ENCODE results near the gene AMY1B. TPM values are rescaled to one million over a fixed set of nuclear protein-coding genes. Genes with fewer than 3 reads are reported as not detected.
"Not testable (repeated sequence)": the region's sequence is repeated elsewhere in the genome, so short reads cannot be mapped to it uniquely, and the experiment has no call there.

The AMY1B gene
- total RNA-seq, 2 experiments from 2014 or later = not detected

- H3K4me3 Mint-ChIP-seq; DNase-seq; POLR2A ChIA-PET; ATAC-seq; H3K27ac Mint-ChIP-seq; H3K4me1 Mint-ChIP-seq (ENCODE audit: low read depth); H3K9me3 Mint-ChIP-seq (ENCODE audit: insufficient read depth); H3K27me3 Mint-ChIP-seq (ENCODE audit: low read depth); H3K36me3 Mint-ChIP-seq (ENCODE audit: low read depth); CTCF ChIA-PET: not testable (repeated sequence)
Measured at GRCh38 chr1:103655460-103655859, 40.5 kb downstream of the AMY1B start, which contains the start of gene AMY1A. Gene AMY1A (plus strand): TSS chr1:103655760. CDS start chr1:103656331, 571 bp downstream.

- H3K4me1 Mint-ChIP-seq (ENCODE audit: low read depth); H3K4me3 Mint-ChIP-seq; H3K27ac Mint-ChIP-seq; ATAC-seq; H3K27me3 Mint-ChIP-seq (ENCODE audit: low read depth); CTCF ChIA-PET; POLR2A ChIA-PET; H3K36me3 Mint-ChIP-seq (ENCODE audit: low read depth); DNase-seq; H3K9me3 Mint-ChIP-seq (ENCODE audit: insufficient read depth): not testable (repeated sequence)
Measured at GRCh38 chr1:103654133-103654532, 41.9 kb downstream of the AMY1B start.

- H3K27me3 Mint-ChIP-seq (ENCODE audit: low read depth); H3K4me1 Mint-ChIP-seq (ENCODE audit: low read depth); H3K27ac Mint-ChIP-seq; POLR2A ChIA-PET; H3K36me3 Mint-ChIP-seq (ENCODE audit: low read depth); H3K9me3 Mint-ChIP-seq (ENCODE audit: insufficient read depth); ATAC-seq; CTCF ChIA-PET; DNase-seq; H3K4me3 Mint-ChIP-seq: not testable (repeated sequence)
Measured at GRCh38 chr1:103650889-103651288, 45.1 kb downstream of the AMY1B start.

- DNase-seq; H3K36me3 Mint-ChIP-seq (ENCODE audit: low read depth); CTCF ChIA-PET; H3K27me3 Mint-ChIP-seq (ENCODE audit: low read depth); H3K4me1 Mint-ChIP-seq (ENCODE audit: low read depth); H3K9me3 Mint-ChIP-seq (ENCODE audit: insufficient read depth); POLR2A ChIA-PET; H3K4me3 Mint-ChIP-seq; ATAC-seq; H3K27ac Mint-ChIP-seq: not testable (repeated sequence)
Measured at GRCh38 chr1:103650305-103650704, 45.7 kb downstream of the AMY1B start.

- H3K36me3 Mint-ChIP-seq (ENCODE audit: low read depth); CTCF ChIA-PET; H3K4me1 Mint-ChIP-seq (ENCODE audit: low read depth); H3K27ac Mint-ChIP-seq; H3K9me3 Mint-ChIP-seq (ENCODE audit: insufficient read depth); POLR2A ChIA-PET; H3K4me3 Mint-ChIP-seq; H3K27me3 Mint-ChIP-seq (ENCODE audit: low read depth); DNase-seq; ATAC-seq: not testable (repeated sequence)
Measured at GRCh38 chr1:103643908-103644307, 52.1 kb downstream of the AMY1B start.

GRCh38 chr1:103641194-103641593 lies 54.8 kb downstream of the AMY1B start:
- H3K27ac Mint-ChIP-seq; CTCF ChIA-PET; ATAC-seq; H3K4me3 Mint-ChIP-seq; H3K27me3 Mint-ChIP-seq (ENCODE audit: low read depth); H3K9me3 Mint-ChIP-seq (ENCODE audit: insufficient read depth); H3K36me3 Mint-ChIP-seq (ENCODE audit: low read depth); DNase-seq; H3K4me1 Mint-ChIP-seq (ENCODE audit: low read depth); POLR2A ChIA-PET: not testable (repeated sequence)

Other genes with a start within 250 kb of the AMY1B start
- 10 to 100 TPM; 20.6 to 22.2 TPM for gene RNPC3, start 170.5 kb downstream of the AMY1B start, total RNA-seq
- 1 to 10 TPM; 5.2 to 6.7 TPM for gene AMY2B, start 124.6 kb downstream of the AMY1B start, total RNA-seq
- not detected for gene AMY2A, start 78.8 kb downstream of the AMY1B start, total RNA-seq
- gene AMY1A, start 40.5 kb downstream of the AMY1B start, total RNA-seq = not detected
- not detected for gene AMY1C, start 53.7 kb upstream of the AMY1B start, total RNA-seq